Measurements from ENCODE around the gene BMAL1.

The BMAL1 gene

DNA sequence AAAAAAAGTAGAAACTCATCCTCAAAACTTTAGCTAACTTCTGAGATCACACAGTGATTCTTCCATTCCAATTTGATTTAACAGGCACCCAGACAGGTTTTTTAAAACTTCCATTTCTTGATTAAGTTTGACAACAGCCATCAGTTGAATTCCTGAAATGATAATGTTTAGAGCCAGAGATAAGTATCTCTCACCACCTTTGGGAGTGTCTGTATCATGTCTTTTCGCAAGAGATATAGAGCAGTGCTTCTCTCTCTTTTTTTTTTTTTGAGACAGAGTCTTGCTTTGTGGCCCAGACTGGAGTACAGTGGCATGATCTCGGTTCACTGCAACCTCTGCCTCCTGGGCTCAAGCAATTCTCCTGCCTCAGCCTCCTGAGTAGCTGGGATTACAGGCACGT lies 41.7 kb upstream of the BMAL1 start:
- CTCF ChIA-PET: interaction anchor here (0.7 to 7.8 kb wide), 6 partner anchors 8 to 99 kb away, joined by 3 to 191 read pairs (median 16); no protein-coding TSS in a partner anchor

DNA sequence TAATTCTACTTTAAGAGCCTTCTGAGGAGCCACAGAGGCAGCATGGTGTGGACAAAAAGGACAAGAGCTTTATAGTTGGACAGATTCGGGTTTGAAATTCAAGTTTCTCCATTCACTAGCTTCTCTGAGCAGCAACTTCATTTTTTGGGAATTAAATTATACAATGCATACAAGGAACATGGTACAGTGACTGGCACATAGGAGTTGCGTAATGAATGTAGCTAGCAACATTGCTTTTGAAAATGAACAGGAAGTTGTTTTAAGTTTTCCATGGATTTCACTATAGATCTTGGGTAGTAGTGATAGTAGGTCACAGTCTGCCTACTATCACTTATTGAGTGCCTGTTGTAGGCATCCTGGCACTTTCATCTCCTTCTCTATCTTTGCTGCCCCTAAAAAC lies 41.0 kb upstream of the BMAL1 start:
- ChIA-PET POLR2A (no interaction called here), CTCF (interaction anchor here (1.3 to 7.8 kb wide), 8 partner anchors 13 to 109 kb away, joined by 5 to 191 read pairs (median 22); no protein-coding TSS in a partner anchor)

More for the DNA sequence above, 41.7 kb upstream of the BMAL1 start:
- TF ChIP-seq, protein P1, sequence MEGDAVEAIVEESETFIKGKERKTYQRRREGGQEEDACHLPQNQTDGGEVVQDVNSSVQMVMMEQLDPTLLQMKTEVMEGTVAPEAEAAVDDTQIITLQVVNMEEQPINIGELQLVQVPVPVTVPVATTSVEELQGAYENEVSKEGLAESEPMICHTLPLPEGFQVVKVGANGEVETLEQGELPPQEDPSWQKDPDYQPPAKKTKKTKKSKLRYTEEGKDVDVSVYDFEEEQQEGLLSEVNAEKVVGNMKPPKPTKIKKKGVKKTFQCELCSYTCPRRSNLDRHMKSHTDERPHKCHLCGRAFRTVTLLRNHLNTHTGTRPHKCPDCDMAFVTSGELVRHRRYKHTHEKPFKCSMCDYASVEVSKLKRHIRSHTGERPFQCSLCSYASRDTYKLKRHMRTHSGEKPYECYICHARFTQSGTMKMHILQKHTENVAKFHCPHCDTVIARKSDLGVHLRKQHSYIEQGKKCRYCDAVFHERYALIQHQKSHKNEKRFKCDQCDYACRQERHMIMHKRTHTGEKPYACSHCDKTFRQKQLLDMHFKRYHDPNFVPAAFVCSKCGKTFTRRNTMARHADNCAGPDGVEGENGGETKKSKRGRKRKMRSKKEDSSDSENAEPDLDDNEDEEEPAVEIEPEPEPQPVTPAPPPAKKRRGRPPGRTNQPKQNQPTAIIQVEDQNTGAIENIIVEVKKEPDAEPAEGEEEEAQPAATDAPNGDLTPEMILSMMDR (IDR thresholded peaks at IDR 0.05; ENCODE audit: insufficient read depth, low read length, missing control alignments): no peak
- DNase-seq (ENCODE audit: low read depth, low spot score): no peak
- H3K4me3 ChIP-seq (ENCODE audit: low read depth, low read length): no peak overlapping the region
- POLR2A ChIA-PET: no interaction called here

GRCh38 chr11:13237761-13238160 lies 39.8 kb upstream of the BMAL1 start:
- TF ChIP-seq, protein P1 (IDR thresholded peaks at IDR 0.05; ENCODE audit: insufficient read depth, low read length, missing control alignments): no peak
- ChIA-PET POLR2A (no interaction called here), CTCF (interaction anchor here (0.8 to 7.8 kb wide), 26 partner anchors 9 to 949 kb away, joined by 3 to 191 read pairs (median 4); no protein-coding TSS in a partner anchor)
- no peak overlapping the region for H3K4me3 ChIP-seq (ENCODE audit: low read depth, low read length)
- no peak for DNase-seq (ENCODE audit: low read depth, low spot score)

More for the DNA sequence above, 41.0 kb upstream of the BMAL1 start:
- DNase-seq (ENCODE audit: low read depth, low spot score): no peak
- TF ChIP-seq, protein P1 (IDR thresholded peaks at IDR 0.05; ENCODE audit: insufficient read depth, low read length, missing control alignments): no peak
- no peak overlapping the region for H3K4me3 ChIP-seq (ENCODE audit: low read depth, low read length)

DNA sequence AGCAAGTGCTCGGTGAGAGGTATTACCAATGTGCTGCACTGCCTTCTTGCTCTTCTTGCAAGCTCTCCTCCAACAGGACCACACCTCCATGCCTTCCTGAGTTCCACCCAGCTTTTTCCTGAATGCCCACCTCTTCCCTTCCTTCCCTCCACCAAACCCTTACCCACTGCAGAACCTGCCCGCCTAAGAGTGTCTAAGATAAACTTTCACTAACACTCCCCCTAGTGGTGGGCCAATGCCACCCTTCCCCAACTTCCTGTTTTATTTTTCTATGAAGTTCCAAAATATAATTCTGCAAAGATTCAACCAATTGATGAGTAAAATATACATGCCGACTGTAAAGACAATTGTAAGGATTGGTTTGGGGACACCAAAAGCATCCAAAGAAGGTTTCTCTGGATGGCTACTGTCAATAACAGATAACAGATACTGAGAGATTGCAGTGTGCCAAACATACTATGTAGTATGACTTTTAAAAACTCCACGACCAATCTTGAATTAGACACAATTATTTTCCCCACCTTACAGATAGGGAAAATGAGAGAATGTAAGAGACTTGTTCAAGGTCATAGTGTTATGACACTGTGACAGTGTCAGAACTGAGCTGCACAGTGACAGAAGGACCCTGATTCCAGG lies 38.6 kb upstream of the BMAL1 start:
- POLR2A ChIA-PET: no interaction called here
- CTCF ChIA-PET: interaction anchor here (0.6 to 7.8 kb wide), 42 partner anchors 10 to 325 kb away, joined by 3 to 191 read pairs (median 4); no protein-coding TSS in a partner anchor
- H3K4me3 ChIP-seq (ENCODE audit: low read depth, low read length): no peak overlapping the region
- DNase-seq (ENCODE audit: low read depth, low spot score): no peak
- TF ChIP-seq, protein P1 (IDR thresholded peaks at IDR 0.05; ENCODE audit: insufficient read depth, low read length, missing control alignments): peak; percentile 67

GRCh38 chr11:13242564-13242963 lies 35.0 kb upstream of the BMAL1 start:
- no peak overlapping the region for H3K4me3 ChIP-seq (ENCODE audit: low read depth, low read length)
- DNase-seq (ENCODE audit: low read depth, low spot score): no peak
- TF ChIP-seq, protein P1 (IDR thresholded peaks at IDR 0.05; ENCODE audit: insufficient read depth, low read length, missing control alignments): no peak
- CTCF ChIA-PET: interaction anchor here (1.0 to 3.7 kb wide), 5 partner anchors 19 to 93 kb away, joined by 3 to 20 read pairs (median 7); no protein-coding TSS in a partner anchor
- POLR2A ChIA-PET: no interaction called here

- DNase-seq (ENCODE audit: low read depth, low spot score): no peak
- TF ChIP-seq, protein P1 (IDR thresholded peaks at IDR 0.05; ENCODE audit: insufficient read depth, low read length, missing control alignments): no peak
- ChIA-PET POLR2A (no interaction called here), CTCF (interaction anchor here (0.8 to 9.3 kb wide), 11 partner anchors 8 to 284 kb away, joined by 3 to 108 read pairs (median 4); no protein-coding TSS in a partner anchor)
- H3K4me3 ChIP-seq (ENCODE audit: low read depth, low read length): no peak overlapping the region
These were observed 29.8 kb upstream of the BMAL1 start for GRCh38 chr11:13247606-13248296.

Measured in AG04449 (cell line).